Cerebellar cortex (tissue), 1 donor: ENCODE results near the gene ARF6.
"Not testable (repeated sequence)": the region's sequence is repeated elsewhere in the genome, so short reads cannot be mapped to it uniquely, and the experiment has no call there.

Experiments used
- DNase-seq: peaks from one replicate; pipeline ENCODE4 v3.0.0-alpha.2; 2015; ENCODE audit warnings: low spot score

ARF6 gene

DNA sequence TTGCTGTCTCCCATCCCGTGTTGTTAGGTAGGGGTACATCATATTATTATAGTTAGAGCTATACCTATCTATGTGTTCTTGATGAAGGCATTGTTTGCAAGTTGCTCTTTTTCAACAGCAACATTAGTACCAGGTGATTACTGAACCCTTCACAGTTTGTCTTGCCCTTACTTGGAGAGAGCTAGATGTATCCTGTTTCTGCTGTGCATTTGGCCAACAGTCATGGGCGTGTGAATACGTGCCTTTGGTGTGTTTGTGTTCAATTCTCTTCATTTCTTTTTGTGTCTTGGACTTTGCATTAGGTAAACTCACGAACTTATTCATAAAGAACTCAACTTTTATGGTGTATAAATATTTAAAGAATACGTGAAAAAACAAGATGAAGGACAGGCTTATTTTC, 14.3 kb downstream of the ARF6 start:
- DNase-seq = no peak

DNA sequence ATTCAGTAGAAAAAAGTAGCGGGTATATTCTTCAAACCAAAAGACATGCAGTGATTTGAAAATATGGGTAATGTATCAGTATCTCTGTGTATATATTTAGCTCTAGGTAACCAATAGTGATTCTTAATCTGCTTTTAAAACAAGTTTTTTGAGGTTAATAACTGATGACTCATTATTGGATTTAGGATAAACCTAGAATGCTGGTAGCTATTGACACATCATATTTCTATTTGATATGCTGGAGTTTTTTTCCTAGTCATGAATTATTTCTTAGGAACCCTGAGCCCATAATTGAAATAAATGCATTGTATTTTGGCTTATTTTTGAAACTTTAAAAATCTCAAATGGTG, 15.5 kb downstream of the ARF6 start:
- DNase-seq = no peak

DNA sequence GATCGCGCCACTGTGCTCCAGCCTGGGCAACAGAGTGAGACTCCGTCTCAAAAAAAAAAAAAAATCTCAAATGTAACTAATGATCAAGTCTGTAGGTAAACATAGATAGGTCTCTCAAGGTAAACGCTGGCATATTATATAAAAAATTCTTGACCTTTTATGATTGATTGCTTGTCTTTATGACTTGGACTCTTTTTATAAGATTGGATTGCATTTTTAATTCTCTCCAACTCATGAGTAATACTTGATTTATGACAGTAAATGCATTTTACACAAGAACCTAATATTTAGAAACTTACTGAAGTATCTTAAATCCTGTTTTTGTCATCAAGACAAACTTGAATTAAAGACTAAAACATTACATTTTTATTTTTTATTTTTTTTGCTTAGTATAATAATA, 16.1 kb downstream of the ARF6 start:
- DNase-seq = no peak

DNA sequence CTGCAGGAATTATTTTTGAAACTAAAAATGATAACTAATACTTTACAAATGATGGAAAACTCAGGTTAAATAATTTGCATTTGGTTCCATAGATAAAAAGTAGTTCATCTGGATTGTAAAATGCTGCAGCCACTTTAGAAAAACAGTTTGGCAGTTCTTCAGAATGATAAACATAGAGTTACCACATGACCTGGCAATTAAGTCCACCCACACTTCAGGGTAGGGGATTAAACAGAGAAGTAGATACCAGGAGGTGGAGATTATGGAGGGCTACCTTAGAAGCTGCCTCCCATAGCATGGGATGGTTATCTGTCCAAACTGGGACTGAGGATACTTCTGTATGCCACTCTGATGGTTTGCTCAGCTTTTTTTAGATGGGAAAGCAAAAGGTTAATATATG, 22.2 kb downstream of the ARF6 start:
- no peak for DNase-seq

DNA sequence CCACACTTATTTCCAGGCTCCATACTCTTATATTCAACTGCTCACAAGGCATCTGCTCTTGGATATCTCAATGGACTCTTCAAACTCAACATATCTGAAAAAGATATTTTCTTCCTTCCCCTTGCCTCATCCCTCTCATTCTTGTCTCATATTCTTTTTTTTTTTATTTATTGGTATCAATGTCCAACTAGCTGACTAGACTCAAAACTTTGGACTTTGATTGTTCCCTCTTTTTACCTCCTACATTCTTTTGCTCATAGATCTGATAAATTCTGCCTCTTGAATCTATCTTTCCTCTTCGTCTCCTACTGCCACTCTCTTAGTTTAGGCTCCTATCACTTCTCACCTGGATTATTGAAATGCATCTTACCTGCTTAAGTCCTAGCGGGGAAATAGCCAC, 25.8 kb downstream of the ARF6 start:
- DNase-seq = no peak

DNA sequence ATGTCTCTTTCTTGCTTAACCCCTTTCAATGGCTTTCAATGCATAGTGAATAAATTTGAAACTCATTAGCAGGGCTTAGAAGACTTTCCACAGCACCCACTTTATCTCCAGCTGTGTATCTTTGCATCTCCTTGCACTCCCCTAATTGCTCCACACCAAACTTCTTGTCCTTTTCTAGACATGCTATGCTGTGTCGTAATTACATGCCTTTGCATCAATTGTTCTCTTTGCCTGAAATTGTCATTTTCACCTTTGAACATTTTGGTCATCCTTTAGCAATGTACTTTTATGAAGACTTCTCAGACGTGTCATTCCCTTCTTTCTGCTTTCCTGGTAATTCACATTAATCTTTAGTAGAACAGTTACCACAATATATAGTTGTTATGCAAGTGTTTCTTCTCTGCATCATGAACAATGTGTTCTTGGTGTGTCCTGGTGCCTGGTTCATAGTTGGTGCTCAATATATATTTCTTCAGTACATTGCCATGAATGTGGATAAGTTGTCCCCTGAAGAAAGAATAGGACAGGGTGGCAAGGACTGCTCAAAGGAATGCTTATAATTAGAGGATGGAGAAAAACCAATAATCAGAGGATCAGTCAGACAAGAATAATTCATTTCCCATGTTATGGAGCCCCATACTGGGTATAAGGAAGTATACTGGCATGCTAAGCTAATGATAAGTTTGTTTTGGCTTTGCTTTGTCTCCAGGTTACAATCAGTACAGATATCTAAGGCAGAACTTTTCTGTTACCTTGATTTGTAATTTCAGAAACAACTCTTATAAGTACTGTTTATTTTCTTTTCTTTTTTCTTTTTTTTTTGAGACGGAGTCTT, 27.2 kb downstream of the ARF6 start:
- no peak for DNase-seq

DNA sequence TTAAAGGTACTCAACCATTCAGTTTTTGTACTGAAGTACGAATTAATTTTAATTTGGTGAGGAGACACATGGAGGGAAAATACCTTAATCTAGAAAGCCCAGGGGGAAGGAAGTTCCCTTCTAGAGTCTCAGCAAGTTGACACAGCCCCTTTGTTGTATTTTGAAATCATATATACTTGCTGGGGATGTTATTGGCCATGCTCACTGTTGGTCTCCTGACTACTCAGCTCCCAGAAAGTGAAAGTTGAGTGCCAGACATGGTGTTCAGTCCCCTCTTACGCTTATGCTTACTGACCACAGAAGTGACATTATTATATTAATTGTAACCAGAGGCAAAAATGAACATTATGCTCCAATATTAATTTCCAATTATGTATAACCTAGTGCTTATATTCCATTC, 28.1 kb downstream of the ARF6 start:
- no peak for DNase-seq

DNA sequence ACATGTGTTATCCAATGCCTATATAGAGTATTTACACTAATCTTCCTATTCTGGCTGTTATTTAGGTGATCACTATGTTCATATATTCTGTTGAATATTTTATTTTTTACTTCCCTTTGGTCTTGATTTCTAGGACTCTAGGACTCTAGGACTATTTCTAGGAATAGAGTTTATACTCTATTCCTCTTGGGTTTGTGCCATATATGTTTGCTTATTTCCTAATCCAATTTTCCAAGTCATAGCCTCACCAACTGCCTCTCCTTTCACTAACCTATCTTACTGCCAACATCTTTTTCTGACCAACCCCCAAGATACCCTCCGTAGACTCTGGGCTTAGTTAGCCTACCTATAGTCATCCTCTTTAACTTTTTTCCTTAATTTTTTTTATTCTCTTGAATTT, 28.5 kb downstream of the ARF6 start:
- DNase-seq = no peak

DNA sequence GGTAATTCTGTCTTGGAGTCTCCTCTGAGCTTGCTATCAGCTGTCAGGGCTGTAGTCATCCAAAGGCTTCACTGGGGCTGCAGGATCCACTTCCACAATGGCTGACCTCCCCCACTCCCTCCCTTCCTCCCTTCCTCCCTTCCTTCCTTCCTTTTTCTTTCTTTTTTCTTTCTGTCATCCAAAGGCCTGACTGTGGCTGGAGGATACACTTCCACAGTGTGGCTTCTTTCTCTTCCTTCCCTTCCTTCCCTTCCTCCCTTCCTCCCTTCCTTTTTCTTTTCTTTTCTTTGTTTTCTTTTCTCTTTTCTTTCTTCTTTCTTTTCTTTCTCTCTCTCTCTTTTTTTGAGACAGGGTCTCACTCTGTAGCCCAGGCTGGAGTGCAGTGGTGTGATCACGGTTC, 30.6 kb downstream of the ARF6 start:
- no peak for DNase-seq

DNA sequence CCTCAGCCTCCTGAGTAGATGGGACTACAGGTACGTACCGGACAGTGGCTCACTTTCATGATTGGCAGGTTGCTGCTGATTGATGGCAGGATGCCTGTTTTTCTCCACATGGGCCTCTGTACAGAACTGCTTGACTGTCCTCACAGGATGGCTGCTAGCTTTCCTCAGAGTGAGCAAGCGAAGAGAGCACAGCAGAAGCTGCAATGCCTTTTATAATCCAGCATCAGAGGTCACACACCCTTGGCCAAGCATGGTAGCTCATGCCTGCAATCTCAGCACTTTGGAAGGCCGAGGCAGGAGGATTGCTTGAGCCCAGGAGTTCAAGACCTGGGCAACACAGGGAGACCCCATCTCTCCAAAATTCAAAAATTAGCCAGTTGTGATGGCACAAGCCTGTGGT, 31.0 kb downstream of the ARF6 start:
- DNase-seq = no peak

DNA sequence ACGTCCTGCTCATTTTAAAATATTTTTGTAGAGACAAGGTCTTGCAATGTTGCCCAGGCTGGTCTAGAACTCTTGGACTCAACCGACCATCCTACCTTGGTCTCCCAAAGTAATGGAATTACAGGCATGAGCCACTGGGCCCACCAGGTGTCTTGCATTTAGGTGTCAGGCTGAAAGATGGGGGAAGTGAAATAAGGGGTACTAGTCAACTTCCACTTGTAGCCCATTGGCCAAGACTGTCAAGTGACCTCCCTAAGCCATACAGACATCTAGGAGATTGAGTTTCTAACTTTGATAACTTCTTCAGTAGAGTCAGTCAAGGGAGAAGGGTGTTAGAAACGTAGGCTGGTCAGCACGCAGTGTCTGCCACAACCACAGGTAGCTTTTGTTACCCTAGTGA, 32.0 kb downstream of the ARF6 start:
- no peak for DNase-seq

DNA sequence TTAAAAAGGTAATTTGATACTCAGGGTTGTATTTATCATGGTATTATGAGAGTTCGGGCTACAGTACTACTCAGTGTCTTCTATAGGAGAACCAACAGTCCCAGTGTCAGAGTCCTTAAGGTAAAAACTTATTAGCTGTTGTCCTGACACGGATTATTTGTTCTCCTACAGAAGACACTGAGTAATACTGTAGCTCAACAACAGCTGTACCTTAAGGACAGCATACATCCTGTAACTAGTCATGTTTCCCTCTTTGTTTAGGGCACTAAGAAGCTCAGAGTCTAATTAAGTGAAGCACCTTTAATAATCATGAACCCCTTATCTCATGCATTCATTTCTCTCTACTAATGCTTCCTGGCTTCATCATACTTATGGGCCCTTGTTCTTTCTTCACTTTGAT, 33.9 kb downstream of the ARF6 start:
- no peak for DNase-seq

DNA sequence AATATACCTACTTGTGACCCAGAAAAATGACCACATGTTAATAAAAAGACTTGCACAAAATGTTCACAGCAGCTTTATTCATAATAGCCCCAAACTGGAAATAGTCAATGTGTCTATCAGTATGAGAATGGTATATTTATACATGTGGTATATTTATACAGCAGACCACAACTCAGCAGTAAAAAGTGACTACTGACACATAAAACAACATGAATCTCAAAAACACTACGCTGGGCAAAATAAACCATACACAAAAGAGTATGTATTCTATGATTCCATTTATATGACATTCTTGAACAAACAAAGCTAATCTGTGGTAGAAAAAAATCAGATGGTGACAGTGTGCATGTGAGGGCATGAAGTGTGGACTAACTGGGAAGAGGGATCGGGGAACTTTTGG, 35.1 kb downstream of the ARF6 start:
- DNase-seq = no peak

DNA sequence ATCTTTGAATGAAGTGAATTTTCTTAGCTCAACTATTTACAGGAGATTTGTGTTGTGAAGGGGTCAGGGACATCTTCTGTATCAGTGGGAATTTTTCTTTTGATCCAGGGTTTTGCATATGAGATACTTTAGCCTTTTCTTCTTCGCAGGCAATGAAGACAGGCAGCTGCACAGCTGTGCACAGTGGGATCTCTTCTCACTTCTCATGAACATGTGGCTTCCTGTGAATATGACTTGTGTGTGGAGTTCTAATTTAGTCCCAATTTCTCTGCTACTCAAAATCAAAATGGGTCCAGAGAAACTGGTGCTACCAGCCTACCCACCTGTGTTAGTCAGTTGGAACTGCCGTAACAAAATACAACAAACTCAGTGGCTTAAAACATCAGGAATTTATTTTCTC, 37.8 kb downstream of the ARF6 start:
- DNase-seq = no peak

DNA sequence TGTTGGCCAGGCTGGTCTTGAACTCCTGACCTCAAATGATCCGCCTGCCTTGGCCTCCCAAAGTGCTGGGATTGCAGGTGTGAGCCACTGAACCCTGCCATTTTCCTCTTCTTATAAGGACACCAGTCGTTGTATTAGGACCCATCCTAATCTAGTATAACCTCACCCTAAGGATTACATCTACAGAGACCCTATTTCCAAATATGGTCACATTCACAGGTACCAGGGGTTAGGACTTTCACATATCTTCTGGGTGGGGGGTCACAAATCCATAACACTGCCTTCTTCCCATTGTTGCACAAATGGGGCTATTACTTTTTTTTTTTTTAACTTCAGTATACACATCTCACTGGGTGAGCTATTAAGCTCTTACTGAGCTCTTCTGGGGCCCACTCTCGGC, 38.6 kb downstream of the ARF6 start:
- no peak for DNase-seq

DNA sequence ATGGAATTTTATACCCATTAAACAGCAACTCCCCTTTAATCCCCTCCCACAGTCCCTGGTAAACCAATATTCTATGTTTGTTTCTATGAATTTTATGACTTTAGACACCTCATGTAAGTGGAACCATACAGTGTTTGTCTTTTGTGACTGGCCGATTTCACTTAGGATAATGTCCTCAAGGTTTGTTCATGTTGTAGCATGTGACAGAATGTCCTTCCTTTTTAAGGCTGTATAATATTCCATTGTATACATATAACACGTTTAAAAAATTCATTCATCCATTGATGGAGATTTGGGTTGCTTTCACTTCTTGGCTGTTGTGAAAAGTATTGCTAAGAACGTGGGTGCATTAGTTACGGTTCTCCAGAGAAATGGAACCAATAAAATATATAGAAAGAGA, 40.2 kb downstream of the ARF6 start:
- DNase-seq = no peak

DNA sequence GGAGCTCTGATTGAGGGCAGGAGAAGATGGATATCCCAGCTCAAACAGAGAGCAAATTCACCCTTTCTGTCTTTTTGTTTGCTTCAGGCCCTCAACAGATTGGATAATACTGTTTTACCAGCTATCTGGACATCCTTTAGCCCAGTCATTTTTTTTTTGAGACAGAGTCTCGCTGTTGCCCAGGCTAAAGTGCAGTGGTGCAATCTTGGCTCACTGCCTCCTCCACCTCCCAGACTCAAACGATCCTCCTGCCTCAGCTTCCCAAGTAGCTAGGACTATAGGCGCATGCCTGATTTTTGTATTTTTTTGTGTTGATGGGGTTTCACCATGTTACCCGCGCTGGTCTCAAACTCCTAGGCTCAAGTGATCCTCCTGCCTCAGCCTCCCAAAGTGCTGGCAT, 40.8 kb downstream of the ARF6 start:
- DNase-seq = no peak

DNA sequence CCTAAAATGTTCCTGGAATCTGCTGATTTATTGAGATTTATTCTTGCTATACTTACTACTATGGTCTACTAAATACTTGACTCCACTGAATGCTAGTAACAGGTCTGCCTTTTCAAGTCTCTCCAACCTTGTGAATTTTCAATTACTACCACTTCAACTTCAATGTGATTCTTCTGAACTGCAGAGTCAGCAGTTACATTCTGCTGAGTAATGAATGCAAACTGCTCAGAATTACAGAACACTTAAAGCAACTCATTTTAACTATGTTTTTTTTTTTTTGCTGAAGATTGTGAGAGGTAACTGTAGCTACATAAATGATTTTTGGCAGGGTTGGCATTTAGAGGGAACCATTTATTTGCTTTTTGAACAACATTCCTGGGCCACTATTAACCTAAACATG, 41.8 kb downstream of the ARF6 start:
- DNase-seq = no peak

DNA sequence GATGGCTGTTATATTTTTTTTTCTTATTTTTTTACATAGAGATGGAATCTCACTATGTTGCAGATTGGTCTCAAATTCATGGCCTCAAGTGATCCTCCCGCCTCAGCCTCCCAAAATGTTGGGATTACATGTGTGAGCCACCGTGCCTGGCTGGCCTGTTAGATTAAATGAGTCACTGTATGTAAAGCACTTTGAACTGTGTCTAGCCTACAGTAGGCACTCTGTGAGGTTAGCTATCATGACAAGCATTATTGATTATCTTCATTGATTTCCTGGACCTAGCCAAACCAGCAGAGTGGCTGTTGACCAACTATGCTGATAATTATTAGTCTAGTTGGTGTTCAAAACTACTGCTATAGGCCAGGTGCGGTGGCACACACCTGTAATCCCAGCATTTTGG, 42.6 kb downstream of the ARF6 start:
- no peak for DNase-seq

DNA sequence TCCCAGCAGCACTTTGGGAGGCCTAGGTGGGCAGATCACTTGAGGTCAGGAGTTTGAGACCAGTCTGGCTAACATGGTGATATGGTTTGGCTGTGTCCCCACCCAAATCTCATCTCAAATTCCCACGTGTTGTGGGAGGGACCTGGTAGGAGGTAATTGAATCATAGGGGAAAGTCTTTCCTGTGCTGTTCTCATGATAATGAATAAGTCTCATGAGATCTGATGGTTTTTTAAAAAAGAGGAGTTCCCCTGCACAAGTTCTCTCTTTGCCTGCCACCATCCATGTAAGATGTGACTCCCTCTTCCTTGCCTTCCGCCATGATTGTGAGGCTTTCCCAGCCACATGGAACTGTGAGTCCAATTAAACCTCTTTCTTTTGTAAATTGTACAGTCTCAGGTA, 43.4 kb downstream of the ARF6 start:
- DNase-seq = not testable (repeated sequence)

DNA sequence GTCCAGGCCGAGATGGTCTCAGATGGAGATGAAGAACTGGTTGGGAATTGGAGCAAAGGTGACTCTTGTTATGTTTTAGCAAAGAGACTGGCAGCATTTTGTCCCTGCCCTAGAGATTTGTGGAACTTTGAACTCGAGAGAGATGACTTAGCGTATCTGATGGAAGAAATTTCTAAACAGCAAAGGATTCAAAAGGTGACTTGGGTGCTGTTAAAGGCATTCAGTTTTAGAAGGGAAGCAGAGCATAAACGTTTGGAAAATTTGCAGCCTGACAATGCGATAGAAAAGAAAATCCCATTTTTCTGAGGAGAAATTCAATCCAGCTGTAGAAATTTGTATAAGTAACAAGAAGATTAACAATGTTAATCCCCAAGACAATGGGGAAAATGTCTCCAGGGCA, 44.0 kb downstream of the ARF6 start:
- not testable (repeated sequence) for DNase-seq

DNA sequence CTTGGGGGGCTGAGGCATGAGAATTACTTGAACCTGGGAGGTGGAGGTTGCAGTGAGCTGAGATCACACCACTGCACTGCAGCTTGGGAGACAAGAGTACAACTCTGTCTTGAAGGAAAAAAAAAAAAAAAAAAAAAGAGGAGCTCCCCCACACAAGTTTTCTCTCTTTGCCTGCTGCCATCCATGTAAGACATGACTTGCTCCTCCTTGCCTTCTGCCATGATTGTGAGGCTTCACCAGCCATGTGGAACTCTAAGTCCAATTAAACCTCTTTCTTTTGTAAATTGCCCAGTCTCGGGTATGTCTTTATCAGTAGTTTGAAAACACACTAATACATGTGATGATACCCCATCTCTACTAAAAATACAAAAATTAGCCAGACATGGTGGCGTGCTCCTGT, 46.3 kb downstream of the ARF6 start:
- DNase-seq = not testable (repeated sequence)

DNA sequence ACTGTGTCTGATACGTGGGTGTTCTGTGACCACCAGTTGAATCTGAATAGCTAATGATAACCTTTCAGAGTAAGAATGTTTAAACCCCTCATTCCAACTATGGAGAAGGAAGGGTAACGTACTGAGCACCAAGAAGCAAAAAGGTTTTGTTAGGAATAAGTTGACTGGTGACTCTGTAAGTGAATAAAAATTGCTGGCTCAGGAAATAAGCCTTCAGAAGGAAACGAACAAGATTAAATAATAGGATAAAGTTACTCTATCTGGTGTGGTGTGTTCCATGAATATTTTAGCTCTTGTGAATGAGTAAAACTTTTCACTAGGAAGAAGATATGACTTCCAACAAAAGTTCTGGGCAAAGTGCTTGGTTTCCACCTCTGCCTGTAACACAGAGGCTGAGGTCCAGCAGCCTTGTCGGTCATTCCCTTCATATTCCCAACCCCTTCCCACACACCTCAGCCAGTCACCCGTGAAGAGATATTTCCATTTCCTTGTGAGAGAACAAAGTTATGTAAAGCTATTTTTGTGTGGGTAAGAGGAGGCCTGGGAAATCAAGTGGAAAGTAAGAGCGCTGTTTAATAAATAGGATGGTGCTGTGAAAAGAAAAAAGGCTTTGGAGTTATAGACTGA, 47.1 kb downstream of the ARF6 start:
- no peak for DNase-seq

DNA sequence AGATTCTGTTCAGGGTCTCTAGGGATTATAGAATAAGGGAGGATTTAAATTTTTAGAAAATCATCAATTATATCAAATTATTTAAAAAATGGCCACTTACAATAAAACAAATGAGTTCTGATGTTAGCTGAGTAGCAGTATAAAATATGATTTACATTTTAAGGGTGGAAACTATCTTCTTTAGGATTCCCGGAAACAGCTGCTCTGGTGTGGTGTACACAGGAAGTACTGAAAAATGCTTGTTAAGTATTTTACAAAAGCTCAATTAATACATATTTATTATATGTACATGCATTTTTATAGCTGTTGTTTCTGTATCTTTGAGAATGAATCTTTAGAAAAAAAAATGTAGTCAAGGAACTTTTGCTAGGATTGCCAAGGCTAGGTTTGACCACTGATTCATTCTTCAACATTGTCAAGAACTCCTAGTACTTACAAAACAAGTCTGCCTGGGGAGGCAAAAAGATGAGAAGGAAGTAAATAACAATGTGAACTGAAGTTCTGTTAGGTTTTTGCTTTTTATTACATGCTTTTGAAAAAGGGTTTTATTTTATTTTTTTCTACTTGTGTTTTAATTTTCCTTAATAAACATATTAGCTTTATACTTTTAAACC, 48.0 kb downstream of the ARF6 start:
- DNase-seq = no peak
